Keratinocyte (primary cell): ENCODE measurements around the gene HDAC9.

Experiments
- CTCF ChIP-seq, 3 experiments: IDR thresholded peaks in 1 of 3; conservative IDR thresholded peaks in 1 of 3; optimal IDR thresholded peaks in 1 of 3; 2 replicates in 2 of 3; 3 replicates in 1 of 3; pipeline versions ENCODE3 to v1.5.1; 2011; ENCODE audit warnings: low read length in 3 of 3, mild to moderate bottlenecking in 3 of 3, moderate library complexity in 2 of 3, control low read depth in 1 of 3, inconsistent platforms in 1 of 3; ENCODE audit not compliant: insufficient read depth in 2 of 3; ENCODE audit errors: extremely low read depth in 1 of 3
- EZH2 ChIP-seq: IDR thresholded peaks from one replicate; pipeline ENCODE4 v1.6.1; 2012; ENCODE audit warnings: inconsistent platforms, mild to moderate bottlenecking, low read length, moderate library complexity

GRCh38 chr7:18820981-18821380, 325.4 kb downstream of the HDAC9 start:
- no peak for TF ChIP-seq CTCF (optimal IDR thresholded peaks at IDR 0.05 in 1 of 3, IDR thresholded peaks at IDR 0.05 in 1 of 3, conservative IDR thresholded peaks at IDR 0.05 in 1 of 3; ENCODE audit: extremely low read depth in 1 of 3, insufficient read depth in 2 of 3, low read length in 3 of 3)
- no peak for TF ChIP-seq EZH2
